ENCODE measurements around the gene TBC1D22A. TPM values are rescaled to one million over a fixed set of nuclear protein-coding genes. Genes with fewer than 3 reads are reported as not detected.

The TBC1D22A gene
- total RNA-seq, 1 donor, result 17.7 TPM

- Histone ChIP-seq H3K4me2 (ENCODE audit: insufficient read depth, low read length) (no peak overlapping the region), H3K27me3 (ENCODE audit: insufficient read depth, low read length) (no peaks in the 10 kb centered on the region), H3K9me3 (ENCODE audit: low read depth, low read length) (no peaks in the 10 kb centered on the region), H4K20me1 (ENCODE audit: insufficient read depth, low read length) (peaks cover 2% of the 10 kb centered on the region), H3K4me1 (ENCODE audit: insufficient read depth, low read length) (no peaks in the 10 kb centered on the region), H3K79me2 (ENCODE audit: insufficient read depth, low read length) (no peaks in the 10 kb centered on the region), H2AFZ (ENCODE audit: low read length) (no peak overlapping the region), H3K36me3 (ENCODE audit: insufficient read depth, low read length) (no peaks in the 10 kb centered on the region), H3K4me3 (ENCODE audit: insufficient read depth, low read length) (no peak overlapping the region), H3K27ac (ENCODE audit: low read depth, low read length) (no peak overlapping the region)
- no peak for TF ChIP-seq CTCF (IDR thresholded peaks at IDR 0.05; ENCODE audit: extremely low read depth, low read depth, low read length)
- no peak for DNase-seq (ENCODE audit: insufficient read length, low spot score, missing footprints)
These were observed 381.8 kb downstream of the TBC1D22A start for GRCh38 chr22:47144076-47144765.

GRCh38 chr22:47144791-47145425, 382.5 kb downstream of the TBC1D22A start:
- no peak for DNase-seq (ENCODE audit: insufficient read length, low spot score, missing footprints)
- no peaks in the 10 kb centered on the region for H3K36me3 ChIP-seq (ENCODE audit: insufficient read depth, low read length)
- no peaks in the 10 kb centered on the region for H3K27me3 ChIP-seq (ENCODE audit: insufficient read depth, low read length)
- no peak overlapping the region for H3K4me2 ChIP-seq (ENCODE audit: insufficient read depth, low read length)
- H4K20me1 ChIP-seq (ENCODE audit: insufficient read depth, low read length), result peaks cover 7% of the 10 kb centered on the region
- H3K27ac ChIP-seq (ENCODE audit: low read depth, low read length), result no peak overlapping the region
- no peaks in the 10 kb centered on the region for H3K9me3 ChIP-seq (ENCODE audit: low read depth, low read length)
- H3K4me3 ChIP-seq (ENCODE audit: insufficient read depth, low read length), result no peak overlapping the region
- TF ChIP-seq CTCF (IDR thresholded peaks at IDR 0.05; ENCODE audit: extremely low read depth, low read depth, low read length), result no peak
- no peaks in the 10 kb centered on the region for H3K79me2 ChIP-seq (ENCODE audit: insufficient read depth, low read length)
- no peaks in the 10 kb centered on the region for H3K4me1 ChIP-seq (ENCODE audit: insufficient read depth, low read length)
- H2AFZ ChIP-seq (ENCODE audit: low read length), result no peak overlapping the region

- DNase-seq (ENCODE audit: insufficient read length, low spot score, missing footprints), result no peak
- H3K4me2 ChIP-seq (ENCODE audit: insufficient read depth, low read length), result no peak overlapping the region
- no peak for TF ChIP-seq CTCF (IDR thresholded peaks at IDR 0.05; ENCODE audit: extremely low read depth, low read depth, low read length)
- peaks cover 9% of the 10 kb centered on the region for H4K20me1 ChIP-seq (ENCODE audit: insufficient read depth, low read length)
- H3K4me1 ChIP-seq (ENCODE audit: insufficient read depth, low read length), result no peaks in the 10 kb centered on the region
- H3K79me2 ChIP-seq (ENCODE audit: insufficient read depth, low read length), result no peaks in the 10 kb centered on the region
- H2AFZ ChIP-seq (ENCODE audit: low read length), result no peak overlapping the region
- no peak overlapping the region for H3K27ac ChIP-seq (ENCODE audit: low read depth, low read length)
- no peaks in the 10 kb centered on the region for H3K36me3 ChIP-seq (ENCODE audit: insufficient read depth, low read length)
- H3K4me3 ChIP-seq (ENCODE audit: insufficient read depth, low read length), result no peak overlapping the region
- H3K9me3 ChIP-seq (ENCODE audit: low read depth, low read length), result no peaks in the 10 kb centered on the region
- no peaks in the 10 kb centered on the region for H3K27me3 ChIP-seq (ENCODE audit: insufficient read depth, low read length)
These were observed 383.4 kb downstream of the TBC1D22A start for GRCh38 chr22:47145883-47146282.

- TF ChIP-seq CTCF (IDR thresholded peaks at IDR 0.05; ENCODE audit: extremely low read depth, low read depth, low read length), result no peak
- Histone ChIP-seq H3K4me3 (ENCODE audit: insufficient read depth, low read length) (no peak overlapping the region), H3K79me2 (ENCODE audit: insufficient read depth, low read length) (no peaks in the 10 kb centered on the region), H3K4me2 (ENCODE audit: insufficient read depth, low read length) (no peak overlapping the region), H3K4me1 (ENCODE audit: insufficient read depth, low read length) (no peaks in the 10 kb centered on the region), H4K20me1 (ENCODE audit: insufficient read depth, low read length) (peaks cover 9% of the 10 kb centered on the region), H2AFZ (ENCODE audit: low read length) (no peak overlapping the region), H3K27me3 (ENCODE audit: insufficient read depth, low read length) (no peaks in the 10 kb centered on the region), H3K36me3 (ENCODE audit: insufficient read depth, low read length) (no peaks in the 10 kb centered on the region), H3K27ac (ENCODE audit: low read depth, low read length) (no peak overlapping the region), H3K9me3 (ENCODE audit: low read depth, low read length) (no peaks in the 10 kb centered on the region)
- no peak for DNase-seq (ENCODE audit: insufficient read length, low spot score, missing footprints)
These were observed 383.9 kb downstream of the TBC1D22A start for GRCh38 chr22:47146391-47146790.

Measured in osteoblast (primary cell).